Colon (tissue), 2 donors: ENCODE measurements around the gene FSIP1.
"Not testable (repeated sequence)": the region's sequence is repeated elsewhere in the genome, so short reads cannot be mapped to it uniquely, and the experiment has no call there.

Experiments
- FAIRE-seq: peaks from 2 replicates; lab custom pipeline; 2012; peaks lifted over from hg19 to GRCh38; lab: Jason Lieb, UNC
- donor health status: control.
- donor health status: control.

Gene FSIP1

DNA sequence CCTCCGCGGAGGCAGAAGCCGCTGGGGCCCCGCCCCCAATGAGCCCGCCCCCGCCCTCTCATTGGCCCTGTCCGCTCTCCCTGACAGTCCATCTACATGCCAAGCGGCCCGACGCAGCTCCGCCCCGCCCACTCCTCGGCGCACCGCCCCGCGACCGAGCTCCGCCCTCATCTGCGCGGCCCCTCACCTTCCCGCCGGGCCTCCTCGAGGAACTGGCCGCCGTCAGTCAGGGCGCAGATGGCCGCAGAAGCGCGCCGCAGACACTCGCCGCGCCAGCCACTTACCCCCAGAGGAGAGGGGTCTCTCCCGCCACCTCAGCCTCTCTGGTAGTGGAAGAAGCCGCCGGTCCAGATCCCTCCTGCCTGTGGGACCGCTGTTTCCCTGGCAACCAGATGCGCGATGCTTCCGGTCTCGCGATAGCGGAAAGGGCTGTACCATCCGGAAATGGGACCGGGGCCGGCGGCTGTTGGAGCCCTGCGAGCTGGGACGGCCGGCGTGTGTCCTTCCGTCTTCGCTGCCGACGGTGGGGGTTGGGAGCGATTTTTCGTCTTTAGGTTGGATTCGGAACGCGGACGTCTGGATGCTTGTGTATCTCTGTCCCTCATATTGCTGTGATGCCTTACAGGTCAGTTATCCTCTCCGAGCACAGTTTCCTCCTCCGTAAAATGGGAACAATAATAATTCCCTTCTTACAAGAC is at the start of gene FSIP1:
Gene FSIP1 (minus strand): TSS at position 401 of the 698 bp plus-strand sequence. CDS start 6,317 bp downstream, outside the sequence.
- FAIRE-seq = no peak

GRCh38 chr15:39830166-39830565 is 47.5 kb upstream of the FSIP1 start:
- FAIRE-seq = no peak

- FAIRE-seq = no peak
These were observed 45.8 kb upstream of the FSIP1 start for GRCh38 chr15:39828374-39828931.

- FAIRE-seq = no peak
These were observed 44.3 kb upstream of the FSIP1 start for GRCh38 chr15:39826975-39827374.

- FAIRE-seq = no peak
These were observed 41.0 kb upstream of the FSIP1 start for GRCh38 chr15:39823634-39824033.

GRCh38 chr15:39820050-39820602 is 37.5 kb upstream of the FSIP1 start:
- no peak for FAIRE-seq

GRCh38 chr15:39819533-39819932 is 36.9 kb upstream of the FSIP1 start:
- FAIRE-seq = no peak

DNA sequence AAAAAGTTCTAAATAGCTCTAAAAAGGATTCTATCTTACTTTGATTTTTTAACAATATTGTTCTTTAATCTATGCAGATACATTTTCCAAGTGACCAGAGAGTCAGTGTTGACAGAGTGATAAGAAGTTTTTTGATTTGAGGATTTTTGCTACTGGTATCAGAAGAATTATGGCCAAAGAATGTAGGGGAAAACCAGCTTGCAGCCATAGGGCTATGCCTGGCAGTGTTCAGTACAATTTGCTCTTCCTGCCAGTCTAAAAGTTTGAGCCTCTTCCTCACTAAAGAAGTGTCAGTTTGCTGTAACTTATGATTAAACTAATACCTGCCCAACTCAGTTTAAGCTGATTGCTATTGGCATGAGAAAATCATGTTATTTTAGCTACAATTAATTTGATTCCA is 35.3 kb upstream of the FSIP1 start:
- FAIRE-seq = no peak

DNA sequence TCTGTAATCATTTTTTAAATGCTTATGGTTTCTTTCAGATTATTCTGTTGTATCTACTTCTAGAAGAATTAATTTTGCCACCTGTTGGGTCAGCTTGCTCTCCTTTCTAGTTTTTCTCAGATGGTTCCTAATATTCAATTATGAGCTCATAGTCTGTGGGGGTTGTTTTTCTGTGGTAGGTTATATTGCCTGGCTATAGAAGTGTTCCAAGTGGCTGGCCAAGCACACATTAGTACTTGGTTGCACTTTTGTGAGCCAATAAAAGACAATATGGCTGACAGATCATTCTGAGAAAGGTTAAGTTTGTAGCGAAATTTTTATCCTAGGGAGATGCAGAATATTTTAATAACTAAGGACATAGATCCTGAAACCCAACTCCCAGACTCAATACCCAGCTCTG is 31.8 kb upstream of the FSIP1 start:
- no peak for FAIRE-seq

- FAIRE-seq = not testable (repeated sequence)
These were observed 30.0 kb upstream of the FSIP1 start for GRCh38 chr15:39812651-39813050.

GRCh38 chr15:39808909-39809308 is 26.3 kb upstream of the FSIP1 start:
- FAIRE-seq = no peak

- no peak for FAIRE-seq
These were observed 25.1 kb upstream of the FSIP1 start for GRCh38 chr15:39807791-39808190.

- FAIRE-seq = no peak
These were observed 21.4 kb upstream of the FSIP1 start for GRCh38 chr15:39804026-39804425.

- no peak for FAIRE-seq
These were observed 20.4 kb upstream of the FSIP1 start for GRCh38 chr15:39803016-39803415.

- no peak for FAIRE-seq
These were observed 19.1 kb upstream of the FSIP1 start for GRCh38 chr15:39801641-39802309.

DNA sequence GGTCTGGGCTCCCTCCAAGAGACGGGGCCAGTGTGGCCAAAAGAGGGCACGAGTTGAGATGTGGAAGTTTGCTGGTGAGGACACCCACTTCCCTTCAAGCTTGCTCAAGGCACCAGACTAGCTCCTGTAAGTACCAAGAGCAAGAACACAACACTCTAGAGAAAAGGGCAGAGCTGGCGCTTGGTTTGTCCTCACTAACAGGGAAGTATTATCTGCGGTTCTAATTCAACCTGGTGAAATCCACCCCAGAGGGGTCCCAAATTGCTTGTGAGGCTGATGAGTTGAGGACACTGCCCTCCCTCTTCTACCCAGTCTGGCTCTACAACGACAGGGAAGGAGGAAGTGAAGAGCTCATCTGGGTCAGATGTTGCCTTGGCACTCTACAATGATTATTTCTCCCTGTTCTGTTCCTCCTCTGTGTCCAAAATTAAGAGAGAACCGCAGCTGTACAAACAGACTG is 16.9 kb upstream of the FSIP1 start:
- no peak for FAIRE-seq

- no peak for FAIRE-seq
These were observed 15.7 kb upstream of the FSIP1 start for GRCh38 chr15:39798382-39798781.

- FAIRE-seq = no peak
These were observed 14.8 kb upstream of the FSIP1 start for GRCh38 chr15:39797407-39797806.

GRCh38 chr15:39796601-39797000 is 14.0 kb upstream of the FSIP1 start:
- no peak for FAIRE-seq

- no peak for FAIRE-seq
These were observed 12.8 kb upstream of the FSIP1 start for GRCh38 chr15:39795486-39795885.

- no peak for FAIRE-seq
These were observed 12.3 kb upstream of the FSIP1 start for GRCh38 chr15:39794954-39795353.

GRCh38 chr15:39793923-39794322 is 11.3 kb upstream of the FSIP1 start:
- no peak for FAIRE-seq

- no peak for FAIRE-seq
These were observed 10.2 kb upstream of the FSIP1 start for GRCh38 chr15:39792844-39793335.
